HL-60 (cell line): Measurements from ENCODE around the gene FPR1.
A peak's percentile ranks its signal among the peaks of the same experiment; 100 is the strongest.

Experiments
- DNase-seq, 2 experiments: peaks; one replicate each; pipeline ENCODE4 v3.0.0-alpha.2; 2010 to 2020; ENCODE audit warnings: low read depth in 1 of 2, low spot score in 1 of 2
- H3K27ac ChIP-seq: fragments of 250-450 bp; sonication (Bioruptor Pico); replicated peaks from 2 replicates; pipeline ENCODE4 v1.5.1; 2020; ENCODE audit warnings: mild to moderate bottlenecking, moderate library complexity
- H3K27me3 ChIP-seq: fragments of 250-450 bp; sonication (Bioruptor Pico); 2 replicates; pipeline ENCODE4 v1.5.1; 2021; ENCODE audit warnings: mild to moderate bottlenecking, moderate library complexity; ENCODE audit not compliant: insufficient read depth, poor library complexity, severe bottlenecking
- H3K4me3 ChIP-seq: replicated peaks from 2 replicates; pipeline ENCODE4 v1.5.1; 2011; ENCODE audit warnings: mild to moderate bottlenecking, control low read depth, low read length; ENCODE audit not compliant: insufficient read depth
- GABPA ChIP-seq: IDR thresholded peaks from 2 replicates; pipeline ENCODE4 v1.6.1; 2012; ENCODE audit warnings: low read depth
- POLR2AphosphoS5 ChIP-seq: IDR thresholded peaks from 2 replicates; pipeline ENCODE4 v1.6.1; 2012; ENCODE audit warnings: low read depth
- SPI1 ChIP-seq: IDR thresholded peaks from 2 replicates; pipeline ENCODE4 v1.6.1; 2012; ENCODE audit warnings: low read depth, mild to moderate bottlenecking, borderline replicate concordance
- TF ChIP-seq, protein P1 (sequence below): IDR thresholded peaks from one replicate; pipeline ENCODE4 v1.5.1; 2011; ENCODE audit warnings: low read length, control low read depth, inconsistent platforms; ENCODE audit not compliant: insufficient read depth
- TF ChIP-seq, protein P2 (sequence below): IDR thresholded peaks from 2 replicates; pipeline ENCODE4 v1.6.1; 2012; ENCODE audit warnings: low read depth; ENCODE audit not compliant: insufficient replicate concordance

FPR1 gene

DNA sequence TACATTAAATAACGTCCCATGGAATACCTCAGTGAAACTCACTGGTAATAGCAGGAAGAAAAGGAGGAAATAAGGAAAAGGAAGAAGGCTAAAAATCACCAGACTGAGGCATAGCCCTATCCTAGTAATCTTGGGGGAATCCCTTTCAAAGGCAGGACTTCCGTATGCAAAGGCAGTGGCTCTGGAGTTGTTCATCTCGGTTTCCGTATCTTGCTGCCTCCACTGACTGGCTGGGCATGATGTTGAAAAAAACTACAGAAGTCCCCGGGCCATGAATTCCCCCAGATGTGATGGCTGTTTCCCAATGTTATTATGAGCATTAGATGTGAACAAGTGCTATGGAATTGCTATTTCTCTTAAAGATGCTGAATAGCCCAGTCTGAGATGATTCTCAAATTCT is 14.8 kb upstream of the FPR1 start:
- H3K4me3 ChIP-seq: no peak overlapping the region
- no peak for DNase-seq
- H3K27me3 ChIP-seq: no peaks in the 10 kb centered on the region
- H3K27ac ChIP-seq: no peak overlapping the region
- TF ChIP-seq, protein P1, sequence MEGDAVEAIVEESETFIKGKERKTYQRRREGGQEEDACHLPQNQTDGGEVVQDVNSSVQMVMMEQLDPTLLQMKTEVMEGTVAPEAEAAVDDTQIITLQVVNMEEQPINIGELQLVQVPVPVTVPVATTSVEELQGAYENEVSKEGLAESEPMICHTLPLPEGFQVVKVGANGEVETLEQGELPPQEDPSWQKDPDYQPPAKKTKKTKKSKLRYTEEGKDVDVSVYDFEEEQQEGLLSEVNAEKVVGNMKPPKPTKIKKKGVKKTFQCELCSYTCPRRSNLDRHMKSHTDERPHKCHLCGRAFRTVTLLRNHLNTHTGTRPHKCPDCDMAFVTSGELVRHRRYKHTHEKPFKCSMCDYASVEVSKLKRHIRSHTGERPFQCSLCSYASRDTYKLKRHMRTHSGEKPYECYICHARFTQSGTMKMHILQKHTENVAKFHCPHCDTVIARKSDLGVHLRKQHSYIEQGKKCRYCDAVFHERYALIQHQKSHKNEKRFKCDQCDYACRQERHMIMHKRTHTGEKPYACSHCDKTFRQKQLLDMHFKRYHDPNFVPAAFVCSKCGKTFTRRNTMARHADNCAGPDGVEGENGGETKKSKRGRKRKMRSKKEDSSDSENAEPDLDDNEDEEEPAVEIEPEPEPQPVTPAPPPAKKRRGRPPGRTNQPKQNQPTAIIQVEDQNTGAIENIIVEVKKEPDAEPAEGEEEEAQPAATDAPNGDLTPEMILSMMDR: no peak
- TF ChIP-seq GABPA: no peak
- no peak for TF ChIP-seq POLR2AphosphoS5
- TF ChIP-seq, protein P2, sequence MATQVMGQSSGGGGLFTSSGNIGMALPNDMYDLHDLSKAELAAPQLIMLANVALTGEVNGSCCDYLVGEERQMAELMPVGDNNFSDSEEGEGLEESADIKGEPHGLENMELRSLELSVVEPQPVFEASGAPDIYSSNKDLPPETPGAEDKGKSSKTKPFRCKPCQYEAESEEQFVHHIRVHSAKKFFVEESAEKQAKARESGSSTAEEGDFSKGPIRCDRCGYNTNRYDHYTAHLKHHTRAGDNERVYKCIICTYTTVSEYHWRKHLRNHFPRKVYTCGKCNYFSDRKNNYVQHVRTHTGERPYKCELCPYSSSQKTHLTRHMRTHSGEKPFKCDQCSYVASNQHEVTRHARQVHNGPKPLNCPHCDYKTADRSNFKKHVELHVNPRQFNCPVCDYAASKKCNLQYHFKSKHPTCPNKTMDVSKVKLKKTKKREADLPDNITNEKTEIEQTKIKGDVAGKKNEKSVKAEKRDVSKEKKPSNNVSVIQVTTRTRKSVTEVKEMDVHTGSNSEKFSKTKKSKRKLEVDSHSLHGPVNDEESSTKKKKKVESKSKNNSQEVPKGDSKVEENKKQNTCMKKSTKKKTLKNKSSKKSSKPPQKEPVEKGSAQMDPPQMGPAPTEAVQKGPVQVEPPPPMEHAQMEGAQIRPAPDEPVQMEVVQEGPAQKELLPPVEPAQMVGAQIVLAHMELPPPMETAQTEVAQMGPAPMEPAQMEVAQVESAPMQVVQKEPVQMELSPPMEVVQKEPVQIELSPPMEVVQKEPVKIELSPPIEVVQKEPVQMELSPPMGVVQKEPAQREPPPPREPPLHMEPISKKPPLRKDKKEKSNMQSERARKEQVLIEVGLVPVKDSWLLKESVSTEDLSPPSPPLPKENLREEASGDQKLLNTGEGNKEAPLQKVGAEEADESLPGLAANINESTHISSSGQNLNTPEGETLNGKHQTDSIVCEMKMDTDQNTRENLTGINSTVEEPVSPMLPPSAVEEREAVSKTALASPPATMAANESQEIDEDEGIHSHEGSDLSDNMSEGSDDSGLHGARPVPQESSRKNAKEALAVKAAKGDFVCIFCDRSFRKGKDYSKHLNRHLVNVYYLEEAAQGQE: no peak
- no peak for TF ChIP-seq SPI1

DNA sequence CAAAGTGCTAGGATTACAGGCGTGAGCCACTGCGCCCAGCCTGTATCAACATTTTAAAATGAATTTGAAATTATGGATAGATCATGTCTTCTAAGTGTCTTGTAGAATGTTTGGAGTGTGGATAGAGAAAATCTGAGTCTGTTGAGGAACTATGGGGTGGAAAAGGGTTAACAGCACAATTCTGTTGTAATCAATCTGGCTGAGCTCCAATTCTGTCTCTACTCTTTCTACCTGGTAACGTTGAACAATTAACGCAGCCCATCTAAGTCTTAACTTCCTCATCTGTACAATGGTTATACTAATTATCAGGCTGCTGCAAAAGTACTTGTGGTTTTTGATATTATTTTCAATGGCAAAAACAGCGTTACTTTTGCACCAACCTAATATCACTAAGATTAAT is 13.4 kb upstream of the FPR1 start:
- TF ChIP-seq, protein P1: no peak
- TF ChIP-seq POLR2AphosphoS5 (no peak), SPI1 (no peak)
- Histone ChIP-seq H3K27me3 (no peaks in the 10 kb centered on the region), H3K27ac (peak overlapping the region; percentile 74), H3K4me3 (no peak overlapping the region)
- peak in 1 of 2 experiments; percentile 69 for DNase-seq

DNA sequence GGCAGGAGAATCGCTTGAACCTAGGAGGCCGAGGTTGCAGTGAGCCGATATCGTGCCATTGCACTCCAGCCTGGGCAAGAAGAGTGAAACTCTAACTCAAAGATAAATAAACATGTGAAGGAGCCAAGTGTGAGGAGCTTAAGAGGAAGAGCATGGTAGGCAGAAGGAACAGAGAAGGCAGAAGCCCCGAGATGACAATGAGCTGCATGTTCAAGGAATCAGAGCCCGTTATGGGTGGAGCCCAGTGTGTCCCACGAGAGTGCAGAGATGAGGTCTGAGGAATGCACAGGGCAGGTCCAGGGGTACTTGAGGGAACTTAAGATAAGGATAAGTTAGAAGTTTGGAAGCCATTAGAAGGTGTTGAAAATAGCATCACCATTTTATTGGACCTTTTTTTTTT is 10.0 kb upstream of the FPR1 start:
- DNase-seq: no peak
- TF ChIP-seq, protein P1: no peak
- peak overlapping the region; percentile 74 for H3K27ac ChIP-seq
- no peaks in the 10 kb centered on the region for H3K27me3 ChIP-seq
- peak overlapping the region; percentile 7; the same call in 1 of the 2 replicates for H3K4me3 ChIP-seq

DNA sequence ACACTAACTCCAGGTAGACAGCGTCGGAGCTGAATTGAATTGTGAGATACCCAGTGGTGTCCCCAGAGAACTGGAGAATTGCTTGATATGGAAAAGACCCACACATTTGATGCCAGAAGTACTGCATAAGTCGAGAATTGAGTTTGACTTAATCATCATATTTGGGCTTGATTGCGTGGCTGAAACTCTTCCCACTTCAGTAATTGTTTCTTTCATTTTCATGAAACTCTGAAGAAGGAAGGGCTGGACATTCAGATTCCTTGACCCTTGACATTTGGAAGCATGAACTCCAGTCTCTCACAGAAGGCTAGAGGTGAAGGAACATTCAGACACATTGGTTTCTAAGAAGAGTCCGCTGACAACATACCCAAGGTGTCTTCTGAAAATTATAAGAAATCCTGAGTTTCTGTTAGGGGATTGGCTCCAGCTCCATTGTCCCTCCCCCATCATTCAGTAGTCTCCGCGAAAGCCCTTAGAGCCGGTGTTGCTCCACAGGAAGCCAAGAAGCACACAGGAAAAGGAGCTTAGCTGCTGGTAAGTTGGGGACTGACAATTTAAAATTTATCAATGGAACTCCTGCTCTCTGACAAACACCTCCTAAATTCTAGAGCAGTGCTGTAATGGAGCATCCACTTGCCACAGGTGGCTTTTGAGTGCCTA is 9.1 kb upstream of the FPR1 start, which contains the start of gene FPR2:
Gene FPR2, plus strand, starts transcription at position 484 of the 660 bp plus-strand sequence. CDS start 7,479 bp downstream, outside the sequence.
- Histone ChIP-seq H3K27ac (peak within 1 kb of the TSS; percentile 74), H3K4me3 (peak within 1 kb of the TSS; percentile 7), H3K27me3 (no peaks in the 10 kb centered on the region)
- TF ChIP-seq, protein P2: no peak
- TF ChIP-seq POLR2AphosphoS5: peak; percentile 42; the same call in 1 of the 2 replicates
- peak in 1 of 2 experiments; percentile 78 for DNase-seq
